Osteoblast (primary cell): ENCODE results near the gene CEP57. TPM values are rescaled to one million over a fixed set of nuclear protein-coding genes. Genes with fewer than 3 reads are reported as not detected.

Source experiments
- DNase-seq: peaks from one replicate; pipeline ENCODE4 v3.0.0; 2011; ENCODE audit warnings: low spot score, mixed read lengths; ENCODE audit not compliant: insufficient read length; ENCODE audit errors: missing footprints
- H2AFZ ChIP-seq: 2 replicates; pipeline ENCODE4 v1.6.0; 2011; ENCODE audit warnings: mild to moderate bottlenecking, low read length
- H3K27ac ChIP-seq: 2 replicates; pipeline ENCODE4 v1.5.1; 2011; ENCODE audit warnings: mild to moderate bottlenecking, low read depth, low read length, moderate library complexity
- H3K27me3 ChIP-seq: 2 replicates; pipeline ENCODE4 v1.6.0; 2012; ENCODE audit warnings: mild to moderate bottlenecking, control low read depth, inconsistent platforms, low read length, moderate library complexity; ENCODE audit not compliant: insufficient read depth
- H3K36me3 ChIP-seq: 2 replicates; pipeline ENCODE4 v1.5.1; 2011; ENCODE audit warnings: mild to moderate bottlenecking, low read length, control low read depth, moderate library complexity; ENCODE audit not compliant: insufficient read depth
- H3K4me1 ChIP-seq: 2 replicates; pipeline ENCODE4 v1.5.1; 2011; ENCODE audit warnings: mild to moderate bottlenecking, low read length, control low read depth, moderate library complexity; ENCODE audit not compliant: insufficient read depth
- H3K4me2 ChIP-seq: 2 replicates; pipeline ENCODE4 v1.6.0; 2011; ENCODE audit warnings: mild to moderate bottlenecking, low read length; ENCODE audit not compliant: insufficient read depth
- H3K4me3 ChIP-seq: fragments of 200-600 bp; sonication (generic); 3 replicates; pipeline ENCODE4 v1.5.1; 2012; ENCODE audit warnings: mild to moderate bottlenecking, low read length, inconsistent platforms; ENCODE audit not compliant: insufficient read depth
- H3K79me2 ChIP-seq: 2 replicates; pipeline ENCODE4 v1.6.0; 2012; ENCODE audit warnings: mild to moderate bottlenecking, low read length, control low read depth, inconsistent platforms; ENCODE audit not compliant: insufficient read depth
- H3K9me3 ChIP-seq: 2 replicates; pipeline ENCODE4 v1.5.1; 2011; ENCODE audit warnings: low read depth, low read length, control low read depth
- H4K20me1 ChIP-seq: 2 replicates; pipeline ENCODE4 v1.6.0; 2012; ENCODE audit warnings: mild to moderate bottlenecking, low read length, control low read depth; ENCODE audit not compliant: insufficient read depth
- total RNA-seq: library from RNA; depleted of rRNA; stranded (reverse); fragments of >200 nt; gene quantifications from 2 replicates; pipeline ENCODE4 v1.2.3, GENCODE V29; 2012
- TF ChIP-seq, protein P1 (sequence below): IDR thresholded peaks from 2 replicates; pipeline ENCODE4 v1.5.1; 2011; ENCODE audit warnings: mild to moderate bottlenecking, low read depth, low read length, moderate library complexity; ENCODE audit errors: extremely low read depth

The CEP57 gene
- total RNA-seq, 1 donor = 42.7 TPM

DNA sequence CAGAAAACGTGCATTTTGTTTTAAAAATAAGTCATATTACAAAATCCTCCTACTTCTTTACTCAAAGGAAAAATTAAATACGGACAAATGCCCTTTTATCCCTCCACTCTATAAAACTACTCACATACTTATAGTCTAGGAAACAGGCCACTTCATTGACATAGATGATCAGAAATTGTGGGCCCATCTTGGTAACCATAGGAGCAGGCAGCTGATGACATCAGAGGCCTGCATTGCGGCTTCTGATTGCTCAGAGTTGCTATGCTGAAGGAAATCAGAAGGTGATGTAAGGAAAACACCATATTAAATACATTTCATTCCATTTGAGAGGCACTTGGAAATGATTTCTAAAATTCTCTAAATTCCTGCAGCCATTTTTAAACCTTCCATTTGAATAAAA lies 27.8 kb upstream of the CEP57 start:
- DNase-seq = no peak
- no peak overlapping the region for H2AFZ ChIP-seq
- no peak overlapping the region for H3K4me2 ChIP-seq

DNA sequence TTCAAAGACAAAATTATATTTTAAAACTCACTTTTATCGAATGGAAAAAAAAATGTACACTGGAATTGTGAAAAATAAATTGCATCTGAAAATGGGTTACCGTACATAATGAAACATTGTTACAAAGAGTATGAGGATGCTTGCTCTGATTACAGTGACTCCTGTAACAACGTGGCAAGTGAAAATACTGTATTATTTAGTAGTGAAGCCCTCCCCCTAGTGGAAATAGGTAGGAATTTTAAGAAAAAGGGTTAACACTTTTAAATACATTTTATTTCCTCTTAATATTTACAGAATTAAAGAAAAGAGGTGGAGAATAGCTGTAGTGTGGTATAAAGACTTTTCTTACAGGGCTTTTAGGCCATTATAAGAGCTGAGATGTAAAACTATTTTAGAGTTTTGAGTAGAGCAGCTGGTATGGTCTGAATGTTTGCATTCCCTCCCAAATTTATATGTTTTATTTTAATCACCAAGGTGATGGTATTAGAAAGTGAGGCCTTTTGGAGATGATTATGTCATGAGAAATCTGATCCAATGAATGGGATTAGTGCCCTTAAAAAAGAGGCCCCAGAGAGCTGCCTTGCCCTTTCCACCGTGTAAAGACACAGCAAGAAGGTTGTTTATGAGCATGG lies 25.9 kb upstream of the CEP57 start:
- Histone ChIP-seq H3K36me3 (no peaks in the 10 kb centered on the region), H3K27me3 (peaks cover 4% of the 10 kb centered on the region), H3K4me1 (peaks cover 9% of the 10 kb centered on the region), H4K20me1 (no peaks in the 10 kb centered on the region), H3K27ac (no peak overlapping the region), H3K79me2 (no peaks in the 10 kb centered on the region), H3K9me3 (no peaks in the 10 kb centered on the region), H2AFZ (no peak overlapping the region), H3K4me3 (no peak overlapping the region), H3K4me2 (no peak overlapping the region)
- peak; percentile 50 for DNase-seq
- TF ChIP-seq, protein P1, sequence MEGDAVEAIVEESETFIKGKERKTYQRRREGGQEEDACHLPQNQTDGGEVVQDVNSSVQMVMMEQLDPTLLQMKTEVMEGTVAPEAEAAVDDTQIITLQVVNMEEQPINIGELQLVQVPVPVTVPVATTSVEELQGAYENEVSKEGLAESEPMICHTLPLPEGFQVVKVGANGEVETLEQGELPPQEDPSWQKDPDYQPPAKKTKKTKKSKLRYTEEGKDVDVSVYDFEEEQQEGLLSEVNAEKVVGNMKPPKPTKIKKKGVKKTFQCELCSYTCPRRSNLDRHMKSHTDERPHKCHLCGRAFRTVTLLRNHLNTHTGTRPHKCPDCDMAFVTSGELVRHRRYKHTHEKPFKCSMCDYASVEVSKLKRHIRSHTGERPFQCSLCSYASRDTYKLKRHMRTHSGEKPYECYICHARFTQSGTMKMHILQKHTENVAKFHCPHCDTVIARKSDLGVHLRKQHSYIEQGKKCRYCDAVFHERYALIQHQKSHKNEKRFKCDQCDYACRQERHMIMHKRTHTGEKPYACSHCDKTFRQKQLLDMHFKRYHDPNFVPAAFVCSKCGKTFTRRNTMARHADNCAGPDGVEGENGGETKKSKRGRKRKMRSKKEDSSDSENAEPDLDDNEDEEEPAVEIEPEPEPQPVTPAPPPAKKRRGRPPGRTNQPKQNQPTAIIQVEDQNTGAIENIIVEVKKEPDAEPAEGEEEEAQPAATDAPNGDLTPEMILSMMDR = peak; percentile 68

More for the DNA sequence above, 27.8 kb upstream of the CEP57 start:
- Histone ChIP-seq H3K4me1 (peaks cover 4% of the 10 kb centered on the region), H3K36me3 (no peaks in the 10 kb centered on the region), H3K27me3 (peaks cover 4% of the 10 kb centered on the region), H3K9me3 (no peaks in the 10 kb centered on the region), H4K20me1 (no peaks in the 10 kb centered on the region), H3K79me2 (no peaks in the 10 kb centered on the region), H3K4me3 (no peak overlapping the region), H3K27ac (no peak overlapping the region)
- TF ChIP-seq, protein P1 = no peak

DNA sequence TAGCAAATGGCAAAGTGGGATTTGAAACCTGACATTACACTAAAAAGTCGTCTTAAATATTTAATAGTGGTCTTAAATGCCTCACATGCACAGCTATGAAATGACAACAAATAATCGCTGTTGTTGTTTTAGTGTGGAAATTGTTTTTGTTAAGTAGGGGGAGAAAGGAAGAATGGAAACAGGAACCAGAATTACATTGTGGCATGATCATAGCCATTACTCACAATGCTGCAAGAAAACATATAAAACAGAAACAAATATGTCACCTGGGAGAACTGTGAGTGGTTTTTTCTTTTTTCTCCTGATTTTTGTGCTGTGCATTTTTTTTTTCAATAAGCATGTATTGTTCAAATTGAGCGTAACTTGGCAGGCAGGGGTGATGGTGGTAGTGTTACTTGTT lies 23.6 kb upstream of the CEP57 start:
- Histone ChIP-seq H3K36me3 (no peaks in the 10 kb centered on the region), H3K9me3 (no peaks in the 10 kb centered on the region), H2AFZ (no peak overlapping the region), H3K4me3 (no peak overlapping the region), H3K4me2 (no peak overlapping the region), H3K27me3 (no peaks in the 10 kb centered on the region), H4K20me1 (no peaks in the 10 kb centered on the region), H3K27ac (no peak overlapping the region), H3K4me1 (peaks cover 9% of the 10 kb centered on the region), H3K79me2 (no peaks in the 10 kb centered on the region)
- DNase-seq = no peak
- TF ChIP-seq, protein P1 = no peak

DNA sequence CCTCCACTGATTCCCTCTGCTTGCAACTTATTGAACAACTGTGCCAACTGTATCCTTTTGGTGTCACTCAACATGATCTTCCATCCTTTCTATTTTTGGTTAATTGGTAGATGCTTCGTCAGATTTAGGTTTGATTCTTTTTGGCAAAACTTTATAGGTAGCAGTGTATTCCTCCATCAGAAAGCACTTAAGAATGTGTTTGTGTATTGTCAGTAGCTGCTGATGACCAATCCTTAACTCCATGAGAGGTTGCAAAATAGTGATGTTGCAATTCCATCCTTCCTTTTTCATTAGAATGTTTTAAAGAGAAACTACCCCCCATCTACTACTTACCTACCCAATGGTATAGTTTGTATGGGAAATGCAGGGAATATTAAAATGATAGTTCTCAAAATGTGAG lies 22.8 kb upstream of the CEP57 start:
- H3K4me1 ChIP-seq = peaks cover 9% of the 10 kb centered on the region
- H3K36me3 ChIP-seq = no peaks in the 10 kb centered on the region
- H3K79me2 ChIP-seq = no peaks in the 10 kb centered on the region
- peak overlapping the region; percentile 9 for H3K4me2 ChIP-seq
- H3K27me3 ChIP-seq = no peaks in the 10 kb centered on the region
- no peak for DNase-seq
- H3K4me3 ChIP-seq = no peak overlapping the region
- no peaks in the 10 kb centered on the region for H3K9me3 ChIP-seq
- H3K27ac ChIP-seq = no peak overlapping the region
- H2AFZ ChIP-seq = no peak overlapping the region
- H4K20me1 ChIP-seq = no peaks in the 10 kb centered on the region
- TF ChIP-seq, protein P1 = no peak
